ENCODE results near the gene RFX7. TPM values are rescaled to one million over a fixed set of nuclear protein-coding genes. Genes with fewer than 3 reads are reported as not detected.

RFX7 gene
- total RNA-seq, 1 experiment from 2014 or later, result 18.1 TPM

GRCh38 chr15:56291741-56292140, 48.1 kb upstream of the RFX7 start:
- BruUV-seq (replicated peaks), result no TSS peak
- ATAC-seq (no peak), DNase-seq (ENCODE audit: low read depth, low spot score) (no peak)
- no peak for TF ChIP-seq JUND (IDR thresholded peaks at IDR 0.05)
- TF ChIP-seq ZFX (IDR thresholded peaks at IDR 0.05), result no peak
- TF ChIP-seq ATF3 (IDR thresholded peaks at IDR 0.05), result no peak
- no peak for TF ChIP-seq SRF (IDR thresholded peaks at IDR 0.05; ENCODE audit: low read depth)
- TF ChIP-seq CTCF (IDR thresholded peaks at IDR 0.05 in 2 of 3, conservative IDR thresholded peaks at IDR 0.05 in 1 of 3; ENCODE audit: borderline replicate concordance in 1 of 3, insufficient read depth in 1 of 3, low read depth in 2 of 3, low read length in 2 of 3), result no peak
- no peak for TF ChIP-seq FOSL1 (IDR thresholded peaks at IDR 0.05; ENCODE audit: low read depth)
- TF ChIP-seq REST (IDR thresholded peaks at IDR 0.05; ENCODE audit: low read depth), result no peak
- TF ChIP-seq ELF1 (IDR thresholded peaks at IDR 0.05; ENCODE audit: borderline replicate concordance, low read depth), result no peak
- TF ChIP-seq TCF7L2 (IDR thresholded peaks at IDR 0.05; ENCODE audit: borderline replicate concordance, extremely low read depth, insufficient read depth, insufficient read length), result no peak
- TF ChIP-seq CEBPB (IDR thresholded peaks at IDR 0.05; ENCODE audit: low read depth), result no peak
- TF ChIP-seq ZBTB33 (IDR thresholded peaks at IDR 0.05; ENCODE audit: extremely low read depth, insufficient replicate concordance, low read length), result no peak
- TF ChIP-seq YY1 (IDR thresholded peaks at IDR 0.05; ENCODE audit: extremely low read depth, insufficient replicate concordance, low read depth, low read length), result no peak
- H3K4me3 ChIP-seq (replicated peaks in 1 of 2; ENCODE audit: low read depth in 1 of 2, low read length in 2 of 2), result no peak overlapping the region
- no peaks in the 10 kb centered on the region for H3K9me2 ChIP-seq (ENCODE audit: insufficient read depth)
- intact Hi-C loops (cut with micrococcal nuclease), result loop anchor here (10.0 kb wide), 1 partner anchor 53 kb away; no protein-coding TSS in a partner anchor
- ChIA-PET RAD21 (ENCODE audit: low non-redundant PET in 1 of 2, low total read pairs in 2 of 2, uncharacterized antibody in 2 of 2, unreplicated experiment in 2 of 2) (no interaction called here), POLR2A (no interaction called here), CTCF (no interaction called here)
- no peaks in the 10 kb centered on the region for H3K27me3 ChIP-seq (ENCODE audit: insufficient read depth, low read length)
- H3K4me1 ChIP-seq (ENCODE audit: control insufficient read depth in 1 of 2, insufficient read depth in 2 of 2, low read length in 2 of 2), result no peaks in the 10 kb centered on the region
- H2AFZ ChIP-seq (ENCODE audit: low read depth, low read length, poor library complexity, severe bottlenecking), result no peak overlapping the region
- H3K79me2 ChIP-seq (ENCODE audit: insufficient read depth, low read length), result no peaks in the 10 kb centered on the region
- H3K27ac ChIP-seq (ENCODE audit: low read depth, low read length), result no peak overlapping the region
- H3K36me3 ChIP-seq (ENCODE audit: control insufficient read depth in 1 of 2, insufficient read depth in 2 of 2, low read length in 2 of 2), result no peaks in the 10 kb centered on the region
- no peak overlapping the region for H3K4me2 ChIP-seq (ENCODE audit: low read length)
- H3K9me3 ChIP-seq (ENCODE audit: control insufficient read depth in 1 of 2, insufficient read depth in 1 of 2, low read depth in 1 of 2, low read length in 2 of 2), result no peaks in the 10 kb centered on the region
- no peaks in the 10 kb centered on the region for H4K20me1 ChIP-seq (ENCODE audit: insufficient read depth)
- no peak overlapping the region for H3K9ac ChIP-seq (ENCODE audit: low read length)
